HPDE6-E6E7 (cell line): ENCODE measurements around the gene MEAK7.
"Not testable (repeated sequence)": the region's sequence is repeated elsewhere in the genome, so short reads cannot be mapped to it uniquely, and the experiment has no call there.

Experiments
- DNase-seq: peaks from one replicate; pipeline ENCODE4 v3.0.0; 2011; ENCODE audit warnings: missing footprints; ENCODE audit errors: extremely low spot score

The MEAK7 gene

GRCh38 chr16:84532855-84533486, 28.5 kb upstream of the MEAK7 start:
- no peak for DNase-seq

GRCh38 chr16:84532291-84532724, 27.8 kb upstream of the MEAK7 start:
- DNase-seq = peak; percentile 58

- DNase-seq = no peak
These were observed 27.2 kb upstream of the MEAK7 start for GRCh38 chr16:84531671-84532111.

GRCh38 chr16:84530590-84530989, 26.1 kb upstream of the MEAK7 start:
- no peak for DNase-seq

GRCh38 chr16:84529607-84530006, 25.1 kb upstream of the MEAK7 start:
- DNase-seq = no peak

- no peak for DNase-seq
These were observed 23.9 kb upstream of the MEAK7 start for GRCh38 chr16:84528322-84528721.

- no peak for DNase-seq
These were observed 23.2 kb upstream of the MEAK7 start for GRCh38 chr16:84527532-84528269.

- DNase-seq = no peak
These were observed 22.5 kb upstream of the MEAK7 start for GRCh38 chr16:84526794-84527531.

- not testable (repeated sequence) for DNase-seq
These were observed 20.6 kb upstream of the MEAK7 start for GRCh38 chr16:84524941-84525581.

- DNase-seq = no peak
These were observed 20.0 kb upstream of the MEAK7 start for GRCh38 chr16:84524346-84524920.

GRCh38 chr16:84521497-84521770, 17.0 kb upstream of the MEAK7 start:
- DNase-seq = no peak

GRCh38 chr16:84520725-84521496, 16.5 kb upstream of the MEAK7 start:
- DNase-seq = no peak

GRCh38 chr16:84519855-84520254, 15.4 kb upstream of the MEAK7 start:
- DNase-seq = no peak

- no peak for DNase-seq
These were observed 14.4 kb upstream of the MEAK7 start for GRCh38 chr16:84518804-84519341.

GRCh38 chr16:84518220-84518619, 13.8 kb upstream of the MEAK7 start:
- DNase-seq = not testable (repeated sequence)

GRCh38 chr16:84517366-84517765, 12.9 kb upstream of the MEAK7 start:
- DNase-seq = no peak

GRCh38 chr16:84514874-84515835, 10.7 kb upstream of the MEAK7 start:
- DNase-seq = no peak

GRCh38 chr16:84514295-84514873, 9.9 kb upstream of the MEAK7 start:
- no peak for DNase-seq

GRCh38 chr16:84513666-84514065, 9.2 kb upstream of the MEAK7 start:
- no peak for DNase-seq
